ENCODE measurements around the gene PBX3. TPM values are rescaled to one million over a fixed set of nuclear protein-coding genes. Genes with fewer than 3 reads are reported as not detected.
"Not testable (repeated sequence)": the region's sequence is repeated elsewhere in the genome, so short reads cannot be mapped to it uniquely, and the experiment has no call there.

Gene PBX3
- total RNA-seq, 1 experiment from 2014 or later = 10.4 TPM

DNA sequence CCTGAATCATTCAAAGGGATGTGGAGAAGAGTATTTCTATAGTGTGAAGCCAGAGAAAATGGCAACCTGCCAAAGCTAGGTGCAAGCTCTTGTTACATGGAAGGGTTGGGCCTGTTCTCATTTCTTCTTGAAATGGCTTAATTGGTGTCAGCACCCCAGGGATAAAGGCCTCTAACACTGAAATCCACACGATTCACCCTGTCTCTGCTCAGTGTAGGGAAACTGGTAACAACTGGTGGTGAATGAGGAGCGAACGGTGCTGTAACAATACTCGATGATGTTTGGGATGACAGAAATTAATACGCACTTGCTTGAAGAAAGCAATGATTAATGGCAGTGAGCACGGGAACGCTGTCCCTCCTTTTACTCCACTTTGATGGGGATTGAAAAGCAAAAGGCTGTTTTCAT is 16.2 kb downstream of the PBX3 start:
- peak; percentile 15 for DNase-seq (ENCODE audit: low read depth, low spot score)
- in situ Hi-C loops (cut with HindIII; ENCODE audit: low pct_unique_long_range_greater_than_20kb, low sequenced_read_pairs) = no loop called here

GRCh38 chr9:125764198-125764597 is 17.0 kb downstream of the PBX3 start:
- DNase-seq (ENCODE audit: low read depth, low spot score) = no peak
- in situ Hi-C loops (cut with HindIII; ENCODE audit: low pct_unique_long_range_greater_than_20kb, low sequenced_read_pairs) = no loop called here

DNA sequence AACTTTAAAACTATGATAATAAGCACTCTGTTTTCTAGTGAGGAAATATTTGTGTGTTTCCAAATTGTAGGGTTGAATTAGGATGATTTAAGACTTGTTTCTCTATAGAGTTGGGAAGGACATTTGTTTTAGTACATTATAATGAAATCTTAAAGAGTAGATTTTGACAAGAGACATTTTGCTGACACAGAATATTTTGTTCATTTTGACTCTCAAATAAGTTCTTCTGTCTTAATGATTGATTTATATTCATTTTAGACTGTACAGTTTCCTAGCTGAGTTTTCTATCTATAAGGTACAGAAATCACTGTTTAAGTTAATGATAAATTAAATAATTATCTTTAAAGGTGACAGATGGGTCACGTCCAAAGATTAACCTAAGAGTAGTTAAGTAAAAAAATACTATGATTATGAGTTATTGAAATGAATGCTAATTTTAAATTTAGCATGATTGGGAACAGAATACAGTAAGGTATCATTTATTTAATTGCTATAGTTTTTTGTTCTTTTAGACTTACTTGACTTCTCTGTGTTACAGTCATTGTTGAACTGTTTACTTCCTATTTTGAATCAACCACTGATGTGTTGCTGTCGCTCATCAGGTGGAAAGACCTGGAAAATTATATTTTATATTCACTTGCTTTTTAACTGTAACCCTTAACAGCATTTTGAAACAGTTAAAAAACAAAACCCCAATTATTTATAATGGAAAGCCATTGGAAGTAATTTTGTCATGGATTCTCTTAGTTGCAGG is 19.5 kb downstream of the PBX3 start:
- DNase-seq (ENCODE audit: low read depth, low spot score) = no peak
- in situ Hi-C loops (cut with HindIII; ENCODE audit: low pct_unique_long_range_greater_than_20kb, low sequenced_read_pairs) = no loop called here

GRCh38 chr9:125767349-125767748 is 20.2 kb downstream of the PBX3 start:
- DNase-seq (ENCODE audit: low read depth, low spot score) = no peak
- in situ Hi-C loops (cut with HindIII; ENCODE audit: low pct_unique_long_range_greater_than_20kb, low sequenced_read_pairs) = no loop called here

GRCh38 chr9:125768803-125769202 is 21.6 kb downstream of the PBX3 start:
- DNase-seq (ENCODE audit: low read depth, low spot score) = no peak
- in situ Hi-C loops (cut with HindIII; ENCODE audit: low pct_unique_long_range_greater_than_20kb, low sequenced_read_pairs) = no loop called here

- in situ Hi-C loops (cut with HindIII; ENCODE audit: low pct_unique_long_range_greater_than_20kb, low sequenced_read_pairs) = no loop called here
- no peak for DNase-seq (ENCODE audit: low read depth, low spot score)
These were observed 23.9 kb downstream of the PBX3 start for GRCh38 chr9:125771037-125771436.

GRCh38 chr9:125772740-125773139 is 25.6 kb downstream of the PBX3 start:
- in situ Hi-C loops (cut with HindIII; ENCODE audit: low pct_unique_long_range_greater_than_20kb, low sequenced_read_pairs) = no loop called here
- no peak for DNase-seq (ENCODE audit: low read depth, low spot score)

GRCh38 chr9:125774106-125774505 is 26.9 kb downstream of the PBX3 start:
- no peak for DNase-seq (ENCODE audit: low read depth, low spot score)
- in situ Hi-C loops (cut with HindIII; ENCODE audit: low pct_unique_long_range_greater_than_20kb, low sequenced_read_pairs) = no loop called here

DNA sequence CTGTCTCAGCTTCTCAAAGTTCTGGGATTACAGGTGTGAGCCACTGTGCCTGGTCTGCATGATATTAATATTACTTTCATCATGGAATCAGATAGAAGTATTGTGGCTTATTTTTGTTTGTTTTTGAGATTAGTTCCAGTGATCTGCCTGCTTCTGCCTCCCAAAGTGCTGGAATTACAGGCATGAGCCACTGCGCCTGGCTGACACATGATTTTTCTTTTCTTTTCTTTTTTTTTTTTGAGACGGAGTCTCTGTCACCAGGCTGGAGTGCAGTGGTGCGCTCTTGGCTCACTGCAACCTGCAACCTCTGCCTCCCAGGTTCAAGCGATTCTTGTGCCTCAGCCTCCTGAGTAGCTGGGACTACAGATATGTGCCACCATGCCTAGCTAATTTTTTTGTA is 29.6 kb downstream of the PBX3 start:
- in situ Hi-C loops (cut with HindIII; ENCODE audit: low pct_unique_long_range_greater_than_20kb, low sequenced_read_pairs); DNase-seq (ENCODE audit: low read depth, low spot score): not testable (repeated sequence)

- DNase-seq (ENCODE audit: low read depth, low spot score); in situ Hi-C loops (cut with HindIII; ENCODE audit: low pct_unique_long_range_greater_than_20kb, low sequenced_read_pairs): not testable (repeated sequence)
These were observed 31.5 kb downstream of the PBX3 start for GRCh38 chr9:125778538-125779219.

- in situ Hi-C loops (cut with HindIII; ENCODE audit: low pct_unique_long_range_greater_than_20kb, low sequenced_read_pairs); DNase-seq (ENCODE audit: low read depth, low spot score): not testable (repeated sequence)
These were observed 32.0 kb downstream of the PBX3 start for GRCh38 chr9:125779220-125779565.

DNA sequence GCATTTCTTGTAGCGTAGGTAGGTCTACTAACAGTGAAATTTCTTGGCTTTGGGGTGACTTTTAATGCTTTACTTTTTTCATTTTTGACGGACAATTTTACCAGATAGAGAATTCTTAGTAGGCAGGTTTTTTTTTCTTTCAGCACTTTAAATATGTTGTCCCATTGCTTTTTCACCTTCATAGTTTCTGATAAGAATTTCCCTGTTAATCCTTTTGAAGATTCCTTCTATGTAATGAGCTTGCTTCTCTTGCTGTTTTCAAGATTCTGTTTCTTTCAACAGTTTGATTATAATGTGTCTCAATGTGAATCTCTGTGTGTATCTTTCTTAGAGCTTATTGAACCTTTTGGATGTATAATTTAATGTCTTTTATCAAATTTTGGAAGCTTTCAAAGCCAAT is 35.5 kb downstream of the PBX3 start:
- in situ Hi-C loops (cut with HindIII; ENCODE audit: low pct_unique_long_range_greater_than_20kb, low sequenced_read_pairs) = no loop called here
- no peak for DNase-seq (ENCODE audit: low read depth, low spot score)

- DNase-seq (ENCODE audit: low read depth, low spot score) = no peak
- in situ Hi-C loops (cut with HindIII; ENCODE audit: low pct_unique_long_range_greater_than_20kb, low sequenced_read_pairs) = no loop called here
These were observed 37.3 kb downstream of the PBX3 start for GRCh38 chr9:125784286-125785049.

DNA sequence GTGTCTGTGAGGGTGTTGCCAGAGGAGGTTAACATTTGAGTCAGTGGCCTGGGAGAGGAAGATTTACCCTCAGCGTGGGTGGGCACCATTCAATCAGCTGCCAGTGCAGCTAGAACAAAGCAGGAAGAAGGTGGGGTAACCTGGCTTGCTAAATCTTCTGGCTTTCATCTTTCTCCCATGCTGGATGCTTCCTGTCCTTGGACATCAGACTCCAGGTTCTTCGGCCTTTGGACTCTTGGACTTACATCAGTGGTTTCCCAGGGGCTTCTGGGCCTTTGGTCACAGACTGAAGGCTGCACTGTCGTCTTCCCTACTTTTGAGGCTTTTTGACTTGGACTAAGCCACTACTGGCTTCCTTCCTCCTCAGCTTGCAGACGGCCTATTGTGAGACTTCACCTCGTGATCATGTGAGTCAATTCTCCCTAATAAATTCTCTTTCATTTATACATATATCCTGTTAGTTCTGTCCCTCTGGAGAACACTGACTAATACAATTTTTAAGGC is 38.1 kb downstream of the PBX3 start:
- in situ Hi-C loops (cut with HindIII; ENCODE audit: low pct_unique_long_range_greater_than_20kb, low sequenced_read_pairs) = no loop called here
- DNase-seq (ENCODE audit: low read depth, low spot score) = peak; percentile 28

DNA sequence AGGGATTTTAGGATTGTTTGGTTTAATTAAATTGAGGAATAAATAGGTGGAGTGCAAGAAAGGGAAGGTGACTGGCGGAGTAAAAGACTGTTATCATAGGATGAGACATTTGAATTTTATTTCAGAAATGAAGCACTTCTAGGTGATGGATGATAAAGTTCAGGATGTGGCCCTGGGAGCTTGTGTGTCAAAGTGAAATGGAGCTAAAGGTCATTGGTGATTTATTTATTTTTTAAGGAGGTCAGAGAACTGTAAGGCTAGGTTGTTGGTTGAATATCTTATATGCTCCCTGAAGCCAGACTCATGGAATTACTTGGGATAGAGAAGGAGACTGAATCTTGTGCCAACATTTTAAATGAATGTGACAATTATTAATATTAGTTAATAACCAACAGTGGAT is 40.5 kb downstream of the PBX3 start:
- in situ Hi-C loops (cut with HindIII; ENCODE audit: low pct_unique_long_range_greater_than_20kb, low sequenced_read_pairs) = no loop called here

DNA sequence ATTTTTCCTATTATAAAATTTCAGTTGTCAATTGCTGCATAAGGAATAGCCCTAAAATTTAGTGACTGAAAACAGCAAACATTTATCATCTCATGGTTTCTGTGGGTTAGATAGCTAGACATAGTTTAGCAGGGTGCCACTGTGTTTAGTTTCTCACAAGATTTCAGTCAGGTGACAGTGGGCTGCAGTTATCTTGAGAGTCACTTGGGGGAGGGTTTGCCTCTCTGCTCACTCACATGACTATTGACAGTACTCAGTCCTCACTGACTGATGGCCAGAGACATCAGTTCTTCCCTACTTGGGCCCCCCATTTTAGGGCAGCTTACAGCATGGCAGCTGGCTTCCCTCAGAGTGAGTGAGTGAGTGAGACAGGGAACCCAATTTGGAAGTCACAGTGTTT is 42.0 kb downstream of the PBX3 start:
- peak; percentile 22 for DNase-seq (ENCODE audit: low read depth, low spot score)
- in situ Hi-C loops (cut with HindIII; ENCODE audit: low pct_unique_long_range_greater_than_20kb, low sequenced_read_pairs) = no loop called here

More for the DNA sequence above, 40.5 kb downstream of the PBX3 start:
- DNase-seq (ENCODE audit: low read depth, low spot score) = no peak

DNA sequence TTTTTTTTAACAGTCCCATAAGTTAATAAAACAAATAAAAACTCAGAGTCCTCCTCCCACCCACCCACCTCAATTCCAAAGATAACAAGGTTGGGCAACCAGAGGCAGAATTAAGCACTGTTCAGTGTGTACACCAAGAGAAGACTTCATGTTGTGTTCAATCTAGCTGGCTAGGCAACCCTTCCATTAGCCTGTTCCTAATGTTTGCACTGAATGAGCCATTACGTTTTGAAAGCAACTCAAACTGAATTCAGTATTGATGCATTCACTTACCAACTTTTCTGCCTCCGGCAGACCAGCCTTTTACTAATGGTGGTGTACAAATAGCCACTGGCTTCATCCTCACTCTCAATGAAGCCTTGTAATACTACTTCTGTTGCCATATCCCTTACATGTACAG is 47.5 kb downstream of the PBX3 start:
- peak; percentile 52 for DNase-seq (ENCODE audit: low read depth, low spot score)
- in situ Hi-C loops (cut with HindIII; ENCODE audit: low pct_unique_long_range_greater_than_20kb, low sequenced_read_pairs) = no loop called here

GRCh38 chr9:125795970-125796596 is 48.9 kb downstream of the PBX3 start:
- no peak for DNase-seq (ENCODE audit: low read depth, low spot score)
- in situ Hi-C loops (cut with HindIII; ENCODE audit: low pct_unique_long_range_greater_than_20kb, low sequenced_read_pairs) = no loop called here
